GM19468 (cell line): ENCODE measurements around the gene OR1C1.
"Not testable (repeated sequence)": the region's sequence is repeated elsewhere in the genome, so short reads cannot be mapped to it uniquely, and the experiment has no call there.

Experiments
- ATAC-seq: cut with Tn5 transposase; IDR thresholded peaks from one replicate; pipeline ENCODE4 v1.9.1; 2021; ENCODE audit warnings: mild to moderate bottlenecking, moderate library complexity, moderate number of reproducible peaks; ENCODE audit not compliant: unreplicated experiment; ENCODE audit errors: extremely low read depth

OR1C1 gene

GRCh38 chr1:247760456-247760855, at the start of gene OR1C1:
Gene OR1C1 (minus strand): TSS chr1:247760556. CDS start chr1:247758406, 2,150 bp downstream.
- no peak for ATAC-seq

DNA sequence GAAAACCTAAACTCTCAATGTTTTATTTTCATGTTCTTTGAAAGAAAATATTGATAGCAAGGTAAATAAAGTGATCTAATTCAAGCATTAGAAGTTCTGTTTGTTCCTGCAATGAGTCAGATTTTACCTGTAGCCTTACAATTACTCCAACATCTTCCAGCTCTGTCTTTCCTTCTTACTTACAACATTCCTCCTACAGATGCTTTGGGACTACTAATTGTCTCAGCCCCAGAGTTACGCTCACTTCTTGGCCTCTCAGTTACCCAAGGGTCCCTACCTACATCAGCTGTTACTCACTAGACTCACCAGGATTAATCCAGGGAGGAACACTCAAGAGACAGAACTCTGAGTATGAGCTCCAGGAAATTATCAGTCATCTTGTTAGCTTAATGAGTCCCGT, 37.2 kb upstream of the OR1C1 start:
- no peak for ATAC-seq

- ATAC-seq: no peak
Observed at GRCh38 chr1:247769603-247770002, 9.2 kb upstream of the OR1C1 start.

GRCh38 chr1:247754311-247754710, 6.0 kb downstream of the OR1C1 start:
- not testable (repeated sequence) for ATAC-seq

- ATAC-seq: no peak
Observed at GRCh38 chr1:247749870-247750269, 10.5 kb downstream of the OR1C1 start.

GRCh38 chr1:247748041-247748440, 12.3 kb downstream of the OR1C1 start, which contains the start of gene OR14A2:
Gene OR14A2 (minus strand): TSS chr1:247748141.
- ATAC-seq: no peak

DNA sequence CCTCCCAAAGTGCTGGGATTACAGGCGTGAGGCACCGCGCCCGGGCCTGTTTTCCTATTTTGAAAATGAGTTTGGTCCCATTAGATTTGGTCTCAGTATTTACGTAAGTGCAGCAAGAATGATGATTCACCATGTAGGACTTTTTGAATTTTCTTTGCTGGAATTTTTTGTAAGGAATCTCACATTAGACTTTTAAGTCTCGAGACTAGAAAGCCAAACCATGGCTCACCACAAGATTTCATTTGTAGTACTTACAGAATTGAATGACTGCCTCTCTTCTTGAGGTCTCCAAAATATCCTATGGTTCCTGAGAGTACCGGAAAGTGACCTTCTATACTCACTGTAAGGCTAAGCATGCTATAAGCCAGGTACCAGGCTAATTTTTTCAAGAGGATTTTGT, 12.7 kb downstream of the OR1C1 start:
- ATAC-seq: no peak

DNA sequence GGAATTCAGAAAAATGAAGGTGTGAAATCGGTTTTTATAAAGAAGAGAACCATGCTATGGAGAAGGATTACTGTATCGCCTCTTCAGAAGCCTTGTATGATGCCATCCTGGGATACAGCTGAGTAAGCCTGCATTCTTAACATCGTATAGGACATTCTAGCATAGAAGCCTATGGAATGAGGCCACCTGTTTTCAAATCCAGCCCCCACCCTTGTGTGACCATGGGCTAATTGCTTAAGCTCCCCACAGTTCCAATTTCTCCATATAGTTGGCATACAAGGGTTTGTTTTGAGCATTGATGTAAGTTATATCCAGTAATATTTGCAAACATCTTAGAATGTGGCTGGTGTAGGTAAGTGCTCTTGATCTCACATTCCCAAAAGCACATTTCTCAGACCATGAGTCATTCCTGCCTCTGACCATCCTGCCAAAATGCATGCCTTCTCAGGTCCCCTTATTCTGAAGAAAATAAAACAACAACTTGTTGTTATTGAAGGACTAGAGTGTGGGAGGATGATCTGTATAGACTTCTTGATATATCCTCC, 13.9 kb downstream of the OR1C1 start:
- no peak for ATAC-seq

DNA sequence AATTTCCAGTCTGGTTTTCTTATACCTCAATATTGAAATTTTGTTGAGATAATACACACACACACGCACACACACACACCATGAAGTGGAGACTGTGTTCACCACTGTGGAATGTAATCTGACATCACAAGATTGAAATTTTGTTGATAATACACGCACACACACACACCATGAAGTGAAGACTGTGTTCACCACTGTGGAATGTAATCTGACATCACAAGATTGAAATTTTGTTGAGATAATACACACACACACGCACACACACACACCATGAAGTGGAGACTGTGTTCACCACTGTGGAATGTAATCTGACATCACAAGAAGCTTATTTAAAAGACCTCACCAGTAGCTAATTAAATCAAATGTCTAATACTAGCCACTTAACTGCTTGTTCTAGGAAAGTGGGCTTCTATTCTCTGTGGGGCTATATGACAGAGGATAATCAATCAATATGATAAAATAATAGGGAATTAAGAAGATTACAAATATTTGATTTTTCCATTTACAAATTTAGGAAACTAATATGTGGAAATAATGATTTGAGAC, 18.1 kb downstream of the OR1C1 start:
- ATAC-seq: not testable (repeated sequence)

GRCh38 chr1:247741756-247742155, 18.6 kb downstream of the OR1C1 start:
- no peak for ATAC-seq

DNA sequence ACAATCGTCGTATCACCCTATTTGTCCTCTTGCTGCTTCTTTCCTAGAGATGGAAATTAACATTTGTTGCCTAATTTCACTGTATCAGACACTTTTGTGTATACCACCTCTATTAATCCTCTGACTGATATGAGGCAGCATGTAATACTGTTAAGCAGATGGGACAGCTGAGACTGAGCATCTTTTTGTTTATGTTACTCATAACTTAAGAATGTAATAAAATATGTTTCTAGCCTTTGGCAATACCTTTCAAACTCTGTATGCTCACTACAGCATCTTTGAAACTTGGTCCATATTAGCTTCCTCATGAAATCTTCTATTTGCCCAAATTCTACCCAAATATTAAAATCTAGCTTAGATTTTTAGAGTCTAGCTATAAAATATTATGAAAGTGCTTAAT, 19.6 kb downstream of the OR1C1 start:
- ATAC-seq: no peak

- no peak for ATAC-seq
Observed at GRCh38 chr1:247738315-247738714, 22.0 kb downstream of the OR1C1 start, which contains the start of gene OR14K1. Gene OR14K1 (plus strand): TSS chr1:247738615. CDS start chr1:247738615, 0 bp downstream.

DNA sequence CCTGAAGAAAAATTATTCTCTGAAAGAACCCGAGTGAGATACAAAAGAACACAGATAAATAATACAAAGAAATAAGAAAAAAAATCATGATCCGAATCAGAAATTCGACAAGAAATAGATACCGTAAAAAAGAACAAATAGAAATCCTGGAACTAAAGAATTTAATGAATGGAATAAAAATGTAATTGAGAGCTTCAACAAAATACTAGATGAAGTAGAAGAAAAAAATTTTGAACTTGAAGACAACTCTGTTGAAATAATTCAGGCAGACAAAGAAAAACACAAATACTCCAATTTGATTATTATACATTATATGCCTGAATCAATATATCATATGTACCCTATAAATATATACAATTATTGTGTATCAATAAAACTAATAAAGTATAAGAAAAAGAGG, 39.1 kb downstream of the OR1C1 start:
- ATAC-seq: no peak

GRCh38 chr1:247716546-247716945, 43.8 kb downstream of the OR1C1 start, which contains the start of gene OR6F1:
Gene OR6F1 (minus strand): TSS chr1:247716646. CDS start chr1:247712755, 3,891 bp downstream.
- no peak for ATAC-seq

DNA sequence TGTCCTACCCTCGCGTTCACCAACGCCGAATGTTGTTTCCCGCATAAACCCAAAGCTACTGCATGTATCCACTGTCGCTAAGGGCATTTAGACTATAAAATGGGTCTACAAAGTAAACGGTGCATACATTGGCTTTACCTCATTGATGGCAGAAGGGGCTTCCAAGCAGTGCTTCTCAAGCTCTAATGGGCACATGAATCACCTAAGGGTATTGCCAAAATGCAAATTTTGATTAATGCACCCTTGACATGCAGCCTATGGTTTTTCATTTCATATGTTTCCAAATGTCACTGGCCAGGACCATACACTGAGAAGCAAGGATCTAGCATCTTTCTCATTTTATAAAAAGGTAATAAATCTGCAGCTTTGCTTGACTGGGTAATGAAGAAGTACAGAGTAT, 46.6 kb downstream of the OR1C1 start:
- no peak for ATAC-seq

- ATAC-seq: not testable (repeated sequence)
Observed at GRCh38 chr1:247710681-247711080, 49.7 kb downstream of the OR1C1 start.
